HepG2 (cell line): ENCODE data around the gene B4GALT5. TPM values are rescaled to one million over a fixed set of nuclear protein-coding genes. Genes with fewer than 3 reads are reported as not detected.
A peak's percentile ranks its signal among the peaks of the same experiment; 100 is the strongest.

Experiments used
- FOSL1 ChIP-seq: sonication (generic); formaldehyde crosslinking; IDR thresholded peaks from 2 replicates; pipeline ENCODE4 v1.9.0; 2021; ENCODE audit warnings: missing genetic modification reagents, borderline replicate concordance
- FOXO1 ChIP-seq: sonication (generic); formaldehyde crosslinking; IDR thresholded peaks from 2 replicates; pipeline ENCODE4 v1.4.0; 2020; ENCODE audit warnings: missing genetic modification reagents
- GLI4 ChIP-seq: sonication (generic); formaldehyde crosslinking; IDR thresholded peaks from 2 replicates; pipeline ENCODE4 v1.5.1; 2020; ENCODE audit warnings: missing genetic modification reagents, mild to moderate bottlenecking, moderate library complexity, borderline replicate concordance
- HNRNPUL1 ChIP-seq: fragments of 200-400 bp; formaldehyde crosslinking; IDR thresholded peaks from 2 replicates; pipeline ENCODE4 v1.6.1; 2017; ENCODE audit warnings: low read depth, mild to moderate bottlenecking, low read length, moderate library complexity
- ISL2 ChIP-seq: sonication (generic); formaldehyde crosslinking; IDR thresholded peaks from 2 replicates; pipeline ENCODE4 v1.5.0; 2020; ENCODE audit warnings: missing genetic modification reagents
- KDM1A ChIP-seq: IDR thresholded peaks from 2 replicates; pipeline ENCODE4 v1.6.1; 2016; ENCODE audit warnings: missing compliant biosample characterization
- KLF16 ChIP-seq, 2 experiments: sonication (generic) in 1 of 2; formaldehyde crosslinking in 1 of 2; IDR thresholded peaks; 2 replicates each; pipeline versions ENCODE4 v1.6.1 to v1.8.0; 2016 to 2023; ENCODE audit warnings: missing genetic modification reagents in 2 of 2, missing compliant biosample characterization in 1 of 2
- NFKBIZ ChIP-seq: IDR thresholded peaks from 2 replicates; pipeline ENCODE4 v1.6.1; 2018; ENCODE audit warnings: missing genetic modification reagents, missing compliant biosample characterization
- RARA ChIP-seq: IDR thresholded peaks from 2 replicates; pipeline ENCODE4 v1.6.1; 2016; ENCODE audit warnings: missing genetic modification reagents, missing compliant biosample characterization
- RCOR2 ChIP-seq: IDR thresholded peaks from 2 replicates; pipeline ENCODE4 v1.6.1; 2016; ENCODE audit warnings: missing biosample characterization, missing genetic modification reagents
- SALL1 ChIP-seq: sonication (generic); formaldehyde crosslinking; IDR thresholded peaks from 2 replicates; pipeline ENCODE4 v1.8.0; 2022; ENCODE audit warnings: mild to moderate bottlenecking, missing genetic modification reagents
- SPEN ChIP-seq: sonication (generic); formaldehyde crosslinking; IDR thresholded peaks from 2 replicates; pipeline ENCODE4 v1.5.1; 2020; ENCODE audit warnings: low read depth, mild to moderate bottlenecking, missing genetic modification reagents
- TBX2 ChIP-seq: sonication (generic); formaldehyde crosslinking; IDR thresholded peaks from 2 replicates; pipeline ENCODE4 v1.5.0; 2020; ENCODE audit warnings: missing genetic modification reagents, mild to moderate bottlenecking, borderline replicate concordance
- ZFP37 ChIP-seq: sonication (generic); formaldehyde crosslinking; IDR thresholded peaks from 2 replicates; pipeline ENCODE4 v1.4.0; 2020; ENCODE audit warnings: missing genetic modification reagents, borderline replicate concordance
- ZNF441 ChIP-seq: sonication (generic); formaldehyde crosslinking; IDR thresholded peaks from 2 replicates; pipeline ENCODE4 v1.7.0; 2021; ENCODE audit warnings: missing genetic modification reagents, borderline replicate concordance
- ZNF749 ChIP-seq: sonication (generic); formaldehyde crosslinking; IDR thresholded peaks from 2 replicates; pipeline ENCODE4 v1.8.0; 2022; ENCODE audit warnings: mild to moderate bottlenecking, missing genetic modification reagents, moderate library complexity, borderline replicate concordance
- polyA plus RNA-seq, 8 experiments: library from polyadenylated mRNA; depleted of rRNA in 3 of 8; stranded (reverse) in 7 of 8; unstranded in 1 of 8; fragments of >200 nt; fragmentation: Illumina TruSeq in 4 of 8; extraction: Trizol in 4 of 8; gene quantifications; 2 replicates each; pipeline versions ENCODE4 v1.2.1 to v1.2.3, GENCODE V29; 2011 to 2016; ENCODE audit warnings: low read depth in 4 of 8, missing spikeins in 1 of 8, mixed read lengths in 1 of 8; ENCODE audit not compliant: insufficient read depth in 1 of 8
- total RNA-seq, 5 experiments: library from RNA; depleted of rRNA; stranded (reverse); fragments of >200 nt; fragmentation: Illumina TruSeq; extraction: Trizol; gene quantifications; 2 replicates each; pipeline ENCODE4 v1.2.3, GENCODE V29; 2016; ENCODE audit warnings: low read depth in 1 of 5
- TF ChIP-seq, protein P1 (sequence below): sonication (generic); formaldehyde crosslinking; IDR thresholded peaks from 2 replicates; pipeline ENCODE4 v1.5.1; 2020; ENCODE audit warnings: mild to moderate bottlenecking, missing genetic modification reagents, borderline replicate concordance
- TF ChIP-seq, protein P2 (sequence below): sonication (generic); formaldehyde crosslinking; IDR thresholded peaks from 2 replicates; pipeline ENCODE4 v1.5.1; 2020; ENCODE audit warnings: mild to moderate bottlenecking, moderate library complexity, missing genetic modification reagents
- TF ChIP-seq, protein P3 (sequence below): sonication (generic); formaldehyde crosslinking; IDR thresholded peaks from 2 replicates; pipeline ENCODE4 v1.5.0; 2020; ENCODE audit warnings: mild to moderate bottlenecking, missing genetic modification reagents, moderate library complexity

The B4GALT5 gene
- total and polyA plus RNA-seq, 2 of the 13 experiments (the other 11 are each of a cell fraction or from before 2014, with no cell fraction given), result 27.3 to 30.9 TPM

DNA sequence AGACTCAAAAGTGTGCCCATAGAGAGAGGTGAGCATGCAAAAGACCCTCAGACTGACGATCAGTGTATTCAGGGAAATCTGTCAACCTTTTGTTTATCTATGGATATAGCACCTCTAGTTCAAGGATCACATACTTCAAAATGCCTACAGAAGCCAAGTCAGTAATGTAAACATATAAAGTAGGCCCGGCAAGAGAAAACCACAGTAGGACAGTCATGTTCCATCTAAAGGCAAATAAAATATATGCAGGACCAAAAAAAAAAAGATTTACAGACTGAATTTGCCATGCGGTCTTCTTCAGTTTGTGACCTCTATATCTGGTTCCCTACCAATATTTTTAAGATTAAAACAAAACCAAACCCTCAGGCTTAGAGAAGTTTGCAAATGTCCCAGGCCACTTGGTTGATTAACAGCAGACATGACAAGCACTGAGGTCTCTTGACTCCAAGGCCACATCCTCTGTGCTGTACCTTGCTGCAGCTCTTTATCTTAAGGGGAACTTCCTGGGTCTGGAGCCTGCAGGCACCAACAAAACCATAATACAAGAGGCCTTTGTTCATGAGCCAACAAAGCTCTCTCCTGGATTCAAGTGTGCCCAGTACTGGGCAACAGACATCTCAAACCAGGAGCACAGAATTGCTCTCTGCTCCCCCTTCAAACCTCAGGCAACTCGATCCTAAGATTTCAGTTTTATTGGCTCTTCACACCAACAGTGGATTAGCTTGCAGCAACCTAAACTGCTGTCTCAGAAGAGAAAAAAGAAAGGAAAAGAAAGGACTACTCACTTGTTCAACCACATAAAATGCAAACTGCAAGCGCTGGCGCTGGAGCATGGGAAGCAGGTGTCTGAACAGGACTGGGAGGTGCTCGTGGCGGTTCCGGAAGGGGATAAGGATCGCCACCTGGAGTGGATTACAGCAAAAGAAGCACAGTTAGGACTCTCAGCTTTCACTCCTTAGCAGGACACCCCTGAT, 71.7 kb downstream of the B4GALT5 start (continued):
- TF ChIP-seq ISL2 (CRISPR knock-in tag) (peak; percentile 63), ZFP37 (CRISPR knock-in tag) (peak; percentile 16; the same call in 1 of the 2 replicates), TBX2 (CRISPR knock-in tag) (peak; percentile 71), ZNF441 (CRISPR knock-in tag) (no peak), KDM1A (CRISPR knock-in tag) (no peak), ZNF749 (CRISPR knock-in tag) (0 out of 2 replicates have a peak, but pooled peaks have one; percentile 55), KLF16 (CRISPR knock-in tag; IDR thresholded peaks at IDR 0.05) (0 out of 4 replicates have a peak, but pooled peaks of 1 of the 2 experiments have one; percentile 28), NFKBIZ (CRISPR knock-in tag) (0 out of 2 replicates have a peak, but pooled peaks have one; percentile 11), GLI4 (peak; percentile 30; the same call in 1 of the 2 replicates), SALL1 (CRISPR knock-in tag) (peak; percentile 8; the same call in 1 of the 2 replicates), HNRNPUL1 (no peak), FOXO1 (peak; percentile 27; the same call in 1 of the 2 replicates), FOSL1 (CRISPR knock-in tag) (peak; percentile 18; the same call in 1 of the 2 replicates), RCOR2 (CRISPR knock-in tag) (peak; percentile 5; the same call in 1 of the 2 replicates), SPEN (CRISPR knock-in tag) (0 out of 2 replicates have a peak, but pooled peaks have one; percentile 29), RARA (CRISPR knock-in tag) (no peak; the same call in none of the 2 replicates)
- TF ChIP-seq, protein P1, sequence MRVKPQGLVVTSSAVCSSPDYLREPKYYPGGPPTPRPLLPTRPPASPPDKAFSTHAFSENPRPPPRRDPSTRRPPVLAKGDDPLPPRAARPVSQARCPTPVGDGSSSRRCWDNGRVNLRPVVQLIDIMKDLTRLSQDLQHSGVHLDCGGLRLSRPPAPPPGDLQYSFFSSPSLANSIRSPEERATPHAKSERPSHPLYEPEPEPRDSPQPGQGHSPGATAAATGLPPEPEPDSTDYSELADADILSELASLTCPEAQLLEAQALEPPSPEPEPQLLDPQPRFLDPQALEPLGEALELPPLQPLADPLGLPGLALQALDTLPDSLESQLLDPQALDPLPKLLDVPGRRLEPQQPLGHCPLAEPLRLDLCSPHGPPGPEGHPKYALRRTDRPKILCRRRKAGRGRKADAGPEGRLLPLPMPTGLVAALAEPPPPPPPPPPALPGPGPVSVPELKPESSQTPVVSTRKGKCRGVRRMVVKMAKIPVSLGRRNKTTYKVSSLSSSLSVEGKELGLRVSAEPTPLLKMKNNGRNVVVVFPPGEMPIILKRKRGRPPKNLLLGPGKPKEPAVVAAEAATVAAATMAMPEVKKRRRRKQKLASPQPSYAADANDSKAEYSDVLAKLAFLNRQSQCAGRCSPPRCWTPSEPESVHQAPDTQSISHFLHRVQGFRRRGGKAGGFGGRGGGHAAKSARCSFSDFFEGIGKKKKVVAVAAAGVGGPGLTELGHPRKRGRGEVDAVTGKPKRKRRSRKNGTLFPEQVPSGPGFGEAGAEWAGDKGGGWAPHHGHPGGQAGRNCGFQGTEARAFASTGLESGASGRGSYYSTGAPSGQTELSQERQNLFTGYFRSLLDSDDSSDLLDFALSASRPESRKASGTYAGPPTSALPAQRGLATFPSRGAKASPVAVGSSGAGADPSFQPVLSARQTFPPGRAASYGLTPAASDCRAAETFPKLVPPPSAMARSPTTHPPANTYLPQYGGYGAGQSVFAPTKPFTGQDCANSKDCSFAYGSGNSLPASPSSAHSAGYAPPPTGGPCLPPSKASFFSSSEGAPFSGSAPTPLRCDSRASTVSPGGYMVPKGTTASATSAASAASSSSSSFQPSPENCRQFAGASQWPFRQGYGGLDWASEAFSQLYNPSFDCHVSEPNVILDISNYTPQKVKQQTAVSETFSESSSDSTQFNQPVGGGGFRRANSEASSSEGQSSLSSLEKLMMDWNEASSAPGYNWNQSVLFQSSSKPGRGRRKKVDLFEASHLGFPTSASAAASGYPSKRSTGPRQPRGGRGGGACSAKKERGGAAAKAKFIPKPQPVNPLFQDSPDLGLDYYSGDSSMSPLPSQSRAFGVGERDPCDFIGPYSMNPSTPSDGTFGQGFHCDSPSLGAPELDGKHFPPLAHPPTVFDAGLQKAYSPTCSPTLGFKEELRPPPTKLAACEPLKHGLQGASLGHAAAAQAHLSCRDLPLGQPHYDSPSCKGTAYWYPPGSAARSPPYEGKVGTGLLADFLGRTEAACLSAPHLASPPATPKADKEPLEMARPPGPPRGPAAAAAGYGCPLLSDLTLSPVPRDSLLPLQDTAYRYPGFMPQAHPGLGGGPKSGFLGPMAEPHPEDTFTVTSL (CRISPR knock-in tag), result peak; percentile 62; the same call in 1 of the 2 replicates
- TF ChIP-seq, protein P2, sequence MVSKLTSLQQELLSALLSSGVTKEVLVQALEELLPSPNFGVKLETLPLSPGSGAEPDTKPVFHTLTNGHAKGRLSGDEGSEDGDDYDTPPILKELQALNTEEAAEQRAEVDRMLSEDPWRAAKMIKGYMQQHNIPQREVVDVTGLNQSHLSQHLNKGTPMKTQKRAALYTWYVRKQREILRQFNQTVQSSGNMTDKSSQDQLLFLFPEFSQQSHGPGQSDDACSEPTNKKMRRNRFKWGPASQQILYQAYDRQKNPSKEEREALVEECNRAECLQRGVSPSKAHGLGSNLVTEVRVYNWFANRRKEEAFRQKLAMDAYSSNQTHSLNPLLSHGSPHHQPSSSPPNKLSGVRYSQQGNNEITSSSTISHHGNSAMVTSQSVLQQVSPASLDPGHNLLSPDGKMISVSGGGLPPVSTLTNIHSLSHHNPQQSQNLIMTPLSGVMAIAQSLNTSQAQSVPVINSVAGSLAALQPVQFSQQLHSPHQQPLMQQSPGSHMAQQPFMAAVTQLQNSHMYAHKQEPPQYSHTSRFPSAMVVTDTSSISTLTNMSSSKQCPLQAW, result 0 out of 2 replicates have a peak, but pooled peaks have one; percentile 30
- TF ChIP-seq, protein P3, sequence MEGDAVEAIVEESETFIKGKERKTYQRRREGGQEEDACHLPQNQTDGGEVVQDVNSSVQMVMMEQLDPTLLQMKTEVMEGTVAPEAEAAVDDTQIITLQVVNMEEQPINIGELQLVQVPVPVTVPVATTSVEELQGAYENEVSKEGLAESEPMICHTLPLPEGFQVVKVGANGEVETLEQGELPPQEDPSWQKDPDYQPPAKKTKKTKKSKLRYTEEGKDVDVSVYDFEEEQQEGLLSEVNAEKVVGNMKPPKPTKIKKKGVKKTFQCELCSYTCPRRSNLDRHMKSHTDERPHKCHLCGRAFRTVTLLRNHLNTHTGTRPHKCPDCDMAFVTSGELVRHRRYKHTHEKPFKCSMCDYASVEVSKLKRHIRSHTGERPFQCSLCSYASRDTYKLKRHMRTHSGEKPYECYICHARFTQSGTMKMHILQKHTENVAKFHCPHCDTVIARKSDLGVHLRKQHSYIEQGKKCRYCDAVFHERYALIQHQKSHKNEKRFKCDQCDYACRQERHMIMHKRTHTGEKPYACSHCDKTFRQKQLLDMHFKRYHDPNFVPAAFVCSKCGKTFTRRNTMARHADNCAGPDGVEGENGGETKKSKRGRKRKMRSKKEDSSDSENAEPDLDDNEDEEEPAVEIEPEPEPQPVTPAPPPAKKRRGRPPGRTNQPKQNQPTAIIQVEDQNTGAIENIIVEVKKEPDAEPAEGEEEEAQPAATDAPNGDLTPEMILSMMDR (CRISPR knock-in tag), result 0 out of 2 replicates have a peak, but pooled peaks have one; percentile 1
